NCI-H2171 (cell line): Measurements from ENCODE around the gene SEC14L3.
"Not testable (repeated sequence)": the region's sequence is repeated elsewhere in the genome, so short reads cannot be mapped to it uniquely, and the experiment has no call there.

Experiments used
- DNase-seq: peaks from one replicate; lab custom pipeline; 2025; lab: John Stamatoyannopoulos, UW

Gene SEC14L3

GRCh38 chr22:30485362-30485988, 13.7 kb upstream of the SEC14L3 start:
- DNase-seq: no peak

GRCh38 chr22:30483169-30483568, 11.4 kb upstream of the SEC14L3 start:
- no peak for DNase-seq

GRCh38 chr22:30481711-30482110, 9.9 kb upstream of the SEC14L3 start:
- no peak for DNase-seq

GRCh38 chr22:30479981-30480380, 8.2 kb upstream of the SEC14L3 start:
- no peak for DNase-seq

GRCh38 chr22:30474683-30475424, 3.0 kb upstream of the SEC14L3 start:
- peak; percentile 44 for DNase-seq

GRCh38 chr22:30474121-30474520, 2.3 kb upstream of the SEC14L3 start:
- no peak for DNase-seq

- DNase-seq: no peak
Observed at GRCh38 chr22:30472994-30473720, 1.3 kb upstream of the SEC14L3 start.

- no peak for DNase-seq
Observed at GRCh38 chr22:30470655-30471054, 1.2 kb downstream of the SEC14L3 start.

GRCh38 chr22:30469165-30469564, 2.7 kb downstream of the SEC14L3 start:
- DNase-seq: no peak

- not testable (repeated sequence) for DNase-seq
Observed at GRCh38 chr22:30460555-30460954, 11.3 kb downstream of the SEC14L3 start.

GRCh38 chr22:30460147-30460546, 11.7 kb downstream of the SEC14L3 start:
- peak; percentile 44 for DNase-seq

- DNase-seq: no peak
Observed at GRCh38 chr22:30459181-30460052, 12.4 kb downstream of the SEC14L3 start.

GRCh38 chr22:30457981-30458380, 13.8 kb downstream of the SEC14L3 start:
- no peak for DNase-seq

- DNase-seq: no peak
Observed at GRCh38 chr22:30455075-30455840, 16.6 kb downstream of the SEC14L3 start.

- peak; percentile 42 for DNase-seq
Observed at GRCh38 chr22:30453731-30454510, 17.9 kb downstream of the SEC14L3 start.

- DNase-seq: no peak
Observed at GRCh38 chr22:30452861-30453260, 19.0 kb downstream of the SEC14L3 start.

GRCh38 chr22:30451488-30451887, 20.3 kb downstream of the SEC14L3 start:
- not testable (repeated sequence) for DNase-seq

GRCh38 chr22:30447656-30448055, 24.2 kb downstream of the SEC14L3 start:
- DNase-seq: no peak

- DNase-seq: no peak
Observed at GRCh38 chr22:30445438-30446145, 26.2 kb downstream of the SEC14L3 start.
